ENCODE measurements around the gene TAP1. TPM values are rescaled to one million over a fixed set of nuclear protein-coding genes. Genes with fewer than 3 reads are reported as not detected.

TAP1 gene
- total RNA-seq, 1 experiment from 2014 or later: 12.1 TPM

GRCh38 chr6:32862725-32863124 lies 9.2 kb upstream of the TAP1 start:
- Histone ChIP-seq H3K18ac (ENCODE audit: insufficient read length, low read depth, low read length) (no peak overlapping the region), H3K9me3 (ENCODE audit: control insufficient read depth, low read depth, low read length) (no peaks in the 10 kb centered on the region), H2BK12ac (ENCODE audit: insufficient read length, low read depth, low read length) (no peak overlapping the region), H3K27me3 (ENCODE audit: insufficient read depth, low read length) (no peaks in the 10 kb centered on the region), H3K4me2 (ENCODE audit: insufficient read depth, insufficient read length, low read length) (no peak overlapping the region), H2AK5ac (ENCODE audit: insufficient read length, low read length) (no peak overlapping the region), H3K23ac (ENCODE audit: insufficient read length, low read depth, low read length) (no peak overlapping the region), H4K91ac (ENCODE audit: insufficient read length, low read depth, low read length) (no peak overlapping the region), H2BK20ac (ENCODE audit: low read depth, low read length, poor library complexity, severe bottlenecking) (no peak overlapping the region), H3K4ac (ENCODE audit: low read depth, low read length) (no peak overlapping the region), H2BK5ac (ENCODE audit: insufficient read length, low read length) (no peak overlapping the region), H3K9ac (ENCODE audit: extremely low read depth, insufficient read length, low read length) (no peak overlapping the region), H3K14ac (ENCODE audit: insufficient read depth, low read length) (no peak overlapping the region), H3K4me1 (ENCODE audit: insufficient read depth, low read length) (no peaks in the 10 kb centered on the region), H3K23me2 (ENCODE audit: insufficient read length, low read depth, low read length, poor library complexity, severe bottlenecking) (no peaks in the 10 kb centered on the region), H3K56ac (ENCODE audit: insufficient read length, low read depth, low read length) (no peak overlapping the region), H3K79me1 (ENCODE audit: insufficient read depth, low read depth, low read length, poor library complexity, severe bottlenecking) (no peaks in the 10 kb centered on the region), H3K79me2 (ENCODE audit: insufficient read depth, low read length) (no peaks in the 10 kb centered on the region), H4K8ac (replicated peaks; ENCODE audit: insufficient read length, low read depth, low read length) (no peak overlapping the region), H2BK120ac (ENCODE audit: low read depth, low read length, poor library complexity, severe bottlenecking) (no peak overlapping the region), H4K5ac (ENCODE audit: insufficient read length, low read depth, low read length) (no peak overlapping the region), H3T11ph (ENCODE audit: low read length) (no peak overlapping the region), H4K20me1 (ENCODE audit: control insufficient read depth, insufficient read depth, insufficient read length) (no peaks in the 10 kb centered on the region), H2AFZ (ENCODE audit: low read length) (no peak overlapping the region), H3K27ac (ENCODE audit: insufficient read length, low read depth, low read length) (no peak overlapping the region), H2BK15ac (ENCODE audit: low read depth, low read length) (no peak overlapping the region)
- H3K4me3 Mint-ChIP-seq: no peak overlapping the region
- no peaks in the 10 kb centered on the region for H3K36me3 Mint-ChIP-seq (ENCODE audit: insufficient read depth in 1 of 3, low read depth in 3 of 3)
- peaks cover 8 to 11% of the 10 kb centered on the region in 2 experiments for H3K4me1 Mint-ChIP-seq
- TF ChIP-seq CTCF (conservative IDR thresholded peaks at IDR 0.05): no peak
- no peak for DNase-seq
- H3K9me3 Mint-ChIP-seq: no peaks in the 10 kb centered on the region
- no CpG with 5 or more reads among the region's 3 CpGs for WGBS (ENCODE audit: extremely low coverage, insufficient read length, low lambda C conversion rate)
- H3K27ac Mint-ChIP-seq: no peak overlapping the region
- H3K27me3 Mint-ChIP-seq (ENCODE audit: low read depth): peaks cover 17% of the 10 kb centered on the region
